NCI-H345 treated with DMSO at 0.1 percent for 48 hours (cell line): Measurements from ENCODE around the gene ACBD3.
"Not testable (repeated sequence)": the region's sequence is repeated elsewhere in the genome, so short reads cannot be mapped to it uniquely, and the experiment has no call there.

Experiments used
- DNase-seq: peaks from one replicate; lab custom pipeline; 2025; ENCODE audit not compliant: unreplicated experiment; lab: John Stamatoyannopoulos, UW

The ACBD3 gene

GRCh38 chr1:226186124-226187018, at the start of gene ACBD3:
Gene ACBD3 (minus strand): TSS chr1:226186741. CDS start chr1:226186675, 66 bp downstream.
- DNase-seq: peak; percentile 86

- no peak for DNase-seq
Measured at GRCh38 chr1:226233806-226234205, 47.3 kb upstream of the ACBD3 start.

- DNase-seq: no peak
Measured at GRCh38 chr1:226233293-226233692, 46.8 kb upstream of the ACBD3 start.

- no peak for DNase-seq
Measured at GRCh38 chr1:226226601-226227000, 40.1 kb upstream of the ACBD3 start.

GRCh38 chr1:226223786-226224244, 37.3 kb upstream of the ACBD3 start:
- DNase-seq: no peak

GRCh38 chr1:226223157-226223785, 36.7 kb upstream of the ACBD3 start, which contains the start of gene MIXL1:
Gene MIXL1 (plus strand): TSS chr1:226223664. CDS start chr1:226223682, 18 bp downstream.
- no peak for DNase-seq

GRCh38 chr1:226222686-226223085, 36.1 kb upstream of the ACBD3 start:
- no peak for DNase-seq

- no peak for DNase-seq
Measured at GRCh38 chr1:226220473-226221189, 34.1 kb upstream of the ACBD3 start.

- no peak for DNase-seq
Measured at GRCh38 chr1:226217273-226217672, 30.7 kb upstream of the ACBD3 start.

GRCh38 chr1:226216056-226216455, 29.5 kb upstream of the ACBD3 start:
- DNase-seq: no peak

GRCh38 chr1:226215239-226215638, 28.7 kb upstream of the ACBD3 start:
- DNase-seq: no peak

- no peak for DNase-seq
Measured at GRCh38 chr1:226212545-226212944, 26.0 kb upstream of the ACBD3 start.

- DNase-seq: no peak
Measured at GRCh38 chr1:226211181-226211821, 24.8 kb upstream of the ACBD3 start.

GRCh38 chr1:226210571-226211176, 24.1 kb upstream of the ACBD3 start:
- no peak for DNase-seq

GRCh38 chr1:226209307-226210059, 22.9 kb upstream of the ACBD3 start:
- no peak for DNase-seq

- no peak for DNase-seq
Measured at GRCh38 chr1:226207048-226207447, 20.5 kb upstream of the ACBD3 start.

- no peak for DNase-seq
Measured at GRCh38 chr1:226204198-226204597, 17.7 kb upstream of the ACBD3 start.

- DNase-seq: no peak
Measured at GRCh38 chr1:226203655-226204054, 17.1 kb upstream of the ACBD3 start.

GRCh38 chr1:226203240-226203639, 16.7 kb upstream of the ACBD3 start:
- DNase-seq: no peak

- DNase-seq: not testable (repeated sequence)
Measured at GRCh38 chr1:226202666-226203065, 16.1 kb upstream of the ACBD3 start.
